Parathyroid adenoma (tissue), 2 donors: ENCODE data around the gene HES7.

Experiments used
- H2AFZ ChIP-seq: fragments of 300-600 bp; sonication (generic); one replicate; pipeline ENCODE4 v1.7.0; 2017; ENCODE audit warnings: antibody characterized with exemption, mild to moderate bottlenecking
- H3K27ac ChIP-seq: fragments of 300-600 bp; sonication (generic); one replicate; pipeline ENCODE4 v1.7.0; 2017
- H3K27me3 ChIP-seq: fragments of 300-600 bp; sonication (generic); one replicate; pipeline ENCODE4 v1.7.0; 2017; ENCODE audit warnings: low read length; ENCODE audit not compliant: control insufficient read depth, insufficient read depth
- H3K36me3 ChIP-seq: fragments of 300-600 bp; sonication (generic); one replicate; pipeline ENCODE4 v1.7.0; 2017; ENCODE audit warnings: low read length; ENCODE audit not compliant: control insufficient read depth, insufficient read depth
- H3K4me1 ChIP-seq: fragments of 300-600 bp; sonication (generic); one replicate; pipeline ENCODE4 v1.7.0; 2017; ENCODE audit warnings: control low read depth
- H3K4me2 ChIP-seq: fragments of 300-600 bp; sonication (generic); one replicate; pipeline ENCODE4 v1.7.0; 2017; ENCODE audit warnings: low read length
- H3K4me3 ChIP-seq: fragments of 300-600 bp; sonication (generic); one replicate; pipeline ENCODE4 v1.7.0; 2017; ENCODE audit warnings: low read depth, low read length
- H3K79me2 ChIP-seq: fragments of 300-600 bp; sonication (generic); one replicate; pipeline ENCODE4 v1.7.0; 2017; ENCODE audit warnings: control low read depth
- H3K9ac ChIP-seq: fragments of 300-600 bp; sonication (generic); one replicate; pipeline ENCODE4 v1.7.0; 2017; ENCODE audit warnings: mild to moderate bottlenecking
- H3K9me3 ChIP-seq: fragments of 300-600 bp; sonication (generic); one replicate; pipeline ENCODE4 v1.7.0; 2017; ENCODE audit warnings: low read length; ENCODE audit not compliant: control insufficient read depth
- CTCF ChIP-seq: fragments of 300-600 bp; sonication (generic); IDR thresholded peaks from one replicate; pipeline ENCODE4 v1.7.0; 2017; ENCODE audit warnings: antibody characterized with exemption, mild to moderate bottlenecking
- donor health status: primary hyperparathyroidism.

HES7 gene

GRCh38 chr17:8128125-8128784 is 4.3 kb upstream of the HES7 start:
- Histone ChIP-seq H3K4me2 (no peak overlapping the region), H3K4me1 (peaks cover 32% of the 10 kb centered on the region), H3K27ac (no peak overlapping the region), H3K27me3 (no peaks in the 10 kb centered on the region), H3K79me2 (no peaks in the 10 kb centered on the region), H3K9ac (no peak overlapping the region), H3K4me3 (no peak overlapping the region), H3K9me3 (no peaks in the 10 kb centered on the region), H3K36me3 (no peaks in the 10 kb centered on the region), H2AFZ (no peak overlapping the region)
- no peak for TF ChIP-seq CTCF

GRCh38 chr17:8126491-8127066 is 2.7 kb upstream of the HES7 start:
- H3K4me1 ChIP-seq, result peaks cover 34% of the 10 kb centered on the region
- no peaks in the 10 kb centered on the region for H3K27me3 ChIP-seq
- peak overlapping the region; percentile 93 for H3K4me2 ChIP-seq
- no peaks in the 10 kb centered on the region for H3K9me3 ChIP-seq
- peak overlapping the region; percentile 80 for H3K4me3 ChIP-seq
- peak overlapping the region; percentile 95 for H2AFZ ChIP-seq
- H3K36me3 ChIP-seq, result no peaks in the 10 kb centered on the region
- peak overlapping the region; percentile 11 for H3K9ac ChIP-seq
- no peaks in the 10 kb centered on the region for H3K79me2 ChIP-seq
- peak overlapping the region; percentile 63 for H3K27ac ChIP-seq
- no peak for TF ChIP-seq CTCF

- Histone ChIP-seq H2AFZ (peak overlapping the region; percentile 81), H3K79me2 (no peaks in the 10 kb centered on the region), H3K27me3 (no peaks in the 10 kb centered on the region), H3K9me3 (no peaks in the 10 kb centered on the region), H3K27ac (peak overlapping the region; percentile 47), H3K4me3 (peak overlapping the region; percentile 80), H3K36me3 (no peaks in the 10 kb centered on the region), H3K4me2 (peak overlapping the region; percentile 82), H3K4me1 (peaks cover 35% of the 10 kb centered on the region), H3K9ac (no peak overlapping the region)
- TF ChIP-seq CTCF, result no peak
Measured at GRCh38 chr17:8125947-8126490, 2.1 kb upstream of the HES7 start.

- Histone ChIP-seq H3K4me3 (peak overlapping the region; percentile 80), H3K9me3 (no peaks in the 10 kb centered on the region), H3K79me2 (no peaks in the 10 kb centered on the region), H3K27ac (no peak overlapping the region), H3K36me3 (no peaks in the 10 kb centered on the region), H3K27me3 (peaks cover 2% of the 10 kb centered on the region), H3K4me1 (peaks cover 36% of the 10 kb centered on the region), H3K9ac (no peak overlapping the region), H3K4me2 (peak overlapping the region; percentile 82), H2AFZ (peak overlapping the region; percentile 81)
- TF ChIP-seq CTCF, result no peak
Measured at GRCh38 chr17:8125154-8125946, 1.4 kb upstream of the HES7 start.
